NCI-H1436 treated with DMSO at 0.1 percent for 48 hours (cell line): ENCODE measurements around the gene WDR64.

ENCODE experiments used
- DNase-seq: peaks from one replicate; lab custom pipeline; 2025; lab: John Stamatoyannopoulos, UW

Gene WDR64

GRCh38 chr1:241652012-241652411 lies at the start of gene WDR64:
Gene WDR64 (plus strand): TSS chr1:241652281. CDS start chr1:241652485, 204 bp downstream.
- DNase-seq: no peak

- DNase-seq: no peak
Measured at GRCh38 chr1:241603731-241604245, 48.3 kb upstream of the WDR64 start.

GRCh38 chr1:241605146-241605805 lies 46.8 kb upstream of the WDR64 start:
- no peak for DNase-seq

GRCh38 chr1:241606544-241606943 lies 45.5 kb upstream of the WDR64 start:
- DNase-seq: no peak

GRCh38 chr1:241607497-241607896 lies 44.6 kb upstream of the WDR64 start:
- no peak for DNase-seq

GRCh38 chr1:241608379-241609033 lies 43.6 kb upstream of the WDR64 start:
- no peak for DNase-seq

GRCh38 chr1:241610056-241610815 lies 41.8 kb upstream of the WDR64 start:
- DNase-seq: no peak

- DNase-seq: peak; percentile 30
Measured at GRCh38 chr1:241611063-241611462, 41.0 kb upstream of the WDR64 start.

GRCh38 chr1:241611736-241612135 lies 40.3 kb upstream of the WDR64 start:
- no peak for DNase-seq

GRCh38 chr1:241612533-241613477 lies 39.3 kb upstream of the WDR64 start:
- DNase-seq: no peak

- no peak for DNase-seq
Measured at GRCh38 chr1:241614144-241614543, 37.9 kb upstream of the WDR64 start.

- DNase-seq: no peak
Measured at GRCh38 chr1:241614572-241614971, 37.5 kb upstream of the WDR64 start.

GRCh38 chr1:241615043-241615974 lies 36.8 kb upstream of the WDR64 start:
- no peak for DNase-seq

- no peak for DNase-seq
Measured at GRCh38 chr1:241617426-241617825, 34.7 kb upstream of the WDR64 start.

- DNase-seq: no peak
Measured at GRCh38 chr1:241622669-241623068, 29.4 kb upstream of the WDR64 start.

- no peak for DNase-seq
Measured at GRCh38 chr1:241624935-241625334, 27.1 kb upstream of the WDR64 start.

GRCh38 chr1:241627453-241628259 lies 24.4 kb upstream of the WDR64 start:
- DNase-seq: peak; percentile 40

- DNase-seq: no peak
Measured at GRCh38 chr1:241630005-241630404, 22.1 kb upstream of the WDR64 start.

- DNase-seq: no peak
Measured at GRCh38 chr1:241630476-241630875, 21.6 kb upstream of the WDR64 start.

- no peak for DNase-seq
Measured at GRCh38 chr1:241630899-241631298, 21.2 kb upstream of the WDR64 start.
